GM19239 (cell line): ENCODE data around the gene GTF2IRD1.
"Not testable (repeated sequence)": the region's sequence is repeated elsewhere in the genome, so short reads cannot be mapped to it uniquely, and the experiment has no call there.

Experiments
- DNase-seq: peaks from one replicate; pipeline ENCODE4 v3.0.0; 2011; ENCODE audit warnings: low spot score; ENCODE audit not compliant: insufficient read length
- FAIRE-seq: peaks from 2 replicates; lab custom pipeline; 2011; peaks lifted over from hg19 to GRCh38; lab: Jason Lieb, UNC

The GTF2IRD1 gene, protein sequence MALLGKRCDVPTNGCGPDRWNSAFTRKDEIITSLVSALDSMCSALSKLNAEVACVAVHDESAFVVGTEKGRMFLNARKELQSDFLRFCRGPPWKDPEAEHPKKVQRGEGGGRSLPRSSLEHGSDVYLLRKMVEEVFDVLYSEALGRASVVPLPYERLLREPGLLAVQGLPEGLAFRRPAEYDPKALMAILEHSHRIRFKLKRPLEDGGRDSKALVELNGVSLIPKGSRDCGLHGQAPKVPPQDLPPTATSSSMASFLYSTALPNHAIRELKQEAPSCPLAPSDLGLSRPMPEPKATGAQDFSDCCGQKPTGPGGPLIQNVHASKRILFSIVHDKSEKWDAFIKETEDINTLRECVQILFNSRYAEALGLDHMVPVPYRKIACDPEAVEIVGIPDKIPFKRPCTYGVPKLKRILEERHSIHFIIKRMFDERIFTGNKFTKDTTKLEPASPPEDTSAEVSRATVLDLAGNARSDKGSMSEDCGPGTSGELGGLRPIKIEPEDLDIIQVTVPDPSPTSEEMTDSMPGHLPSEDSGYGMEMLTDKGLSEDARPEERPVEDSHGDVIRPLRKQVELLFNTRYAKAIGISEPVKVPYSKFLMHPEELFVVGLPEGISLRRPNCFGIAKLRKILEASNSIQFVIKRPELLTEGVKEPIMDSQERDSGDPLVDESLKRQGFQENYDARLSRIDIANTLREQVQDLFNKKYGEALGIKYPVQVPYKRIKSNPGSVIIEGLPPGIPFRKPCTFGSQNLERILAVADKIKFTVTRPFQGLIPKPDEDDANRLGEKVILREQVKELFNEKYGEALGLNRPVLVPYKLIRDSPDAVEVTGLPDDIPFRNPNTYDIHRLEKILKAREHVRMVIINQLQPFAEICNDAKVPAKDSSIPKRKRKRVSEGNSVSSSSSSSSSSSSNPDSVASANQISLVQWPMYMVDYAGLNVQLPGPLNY

DNA sequence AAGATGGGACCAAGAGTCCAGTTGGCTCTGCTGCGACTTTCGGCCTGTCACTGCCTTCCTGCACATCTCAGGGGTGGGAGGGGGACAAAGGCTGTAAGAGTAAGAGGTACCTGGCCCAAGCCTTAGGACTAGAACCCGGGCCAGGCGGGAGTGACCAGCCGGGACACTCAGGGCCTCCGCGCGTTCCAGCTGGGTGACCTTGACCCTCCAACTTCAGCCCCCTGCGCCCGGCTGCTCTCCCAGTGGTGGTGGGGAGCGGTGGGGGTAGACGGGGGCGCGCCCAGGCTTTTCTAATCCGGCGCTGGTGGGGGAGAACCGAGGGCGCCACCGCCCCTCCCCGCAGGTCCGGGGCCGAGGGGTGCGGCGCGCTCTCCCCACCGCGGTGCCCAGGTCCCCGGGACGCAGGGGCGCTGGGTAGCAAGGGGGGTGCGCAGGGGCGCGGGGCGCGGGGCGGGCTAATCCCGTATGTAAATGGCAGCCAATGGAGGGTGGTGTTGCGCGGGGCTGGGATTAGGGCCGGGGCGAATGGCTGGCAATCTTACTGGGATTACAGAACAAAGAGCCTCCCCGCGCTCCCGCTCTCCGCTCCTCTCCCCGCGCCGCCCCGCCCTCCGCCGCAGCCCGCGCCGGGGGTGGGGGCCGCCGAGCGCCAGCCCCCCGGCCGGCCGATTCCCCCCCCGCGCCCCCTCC, at the start of gene GTF2IRD1:
Gene GTF2IRD1 (plus strand): TSS at position 585 of the 690 bp plus-strand sequence. CDS start 54,175 bp downstream, outside the sequence.
- DNase-seq = peak; percentile 62
- FAIRE-seq = no peak

DNA sequence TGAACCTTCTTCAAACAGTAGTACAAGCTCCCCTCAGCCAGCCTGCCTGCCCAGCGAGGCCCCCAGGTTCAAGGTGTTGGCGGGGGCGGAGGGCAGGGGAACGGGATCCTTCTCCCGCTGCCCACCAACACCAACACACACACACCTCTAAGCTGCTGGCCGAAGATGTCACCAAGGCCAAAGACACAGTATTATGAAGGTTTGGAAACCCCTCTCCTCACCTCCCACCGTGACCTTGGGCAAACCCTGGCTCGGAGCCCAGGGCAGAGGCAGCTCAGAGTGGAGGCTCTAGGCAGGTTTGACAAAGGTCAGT, 49.4 kb upstream of the GTF2IRD1 start:
- FAIRE-seq (no peak), DNase-seq (no peak)

- no peak for FAIRE-seq
Observed at GRCh38 chr7:74404741-74405140, 49.0 kb upstream of the GTF2IRD1 start.

GRCh38 chr7:74405191-74405898, 48.4 kb upstream of the GTF2IRD1 start:
- FAIRE-seq = no peak
- no peak for DNase-seq

More at GRCh38 chr7:74404741-74405140, 49.0 kb upstream of the GTF2IRD1 start:
- DNase-seq = no peak

DNA sequence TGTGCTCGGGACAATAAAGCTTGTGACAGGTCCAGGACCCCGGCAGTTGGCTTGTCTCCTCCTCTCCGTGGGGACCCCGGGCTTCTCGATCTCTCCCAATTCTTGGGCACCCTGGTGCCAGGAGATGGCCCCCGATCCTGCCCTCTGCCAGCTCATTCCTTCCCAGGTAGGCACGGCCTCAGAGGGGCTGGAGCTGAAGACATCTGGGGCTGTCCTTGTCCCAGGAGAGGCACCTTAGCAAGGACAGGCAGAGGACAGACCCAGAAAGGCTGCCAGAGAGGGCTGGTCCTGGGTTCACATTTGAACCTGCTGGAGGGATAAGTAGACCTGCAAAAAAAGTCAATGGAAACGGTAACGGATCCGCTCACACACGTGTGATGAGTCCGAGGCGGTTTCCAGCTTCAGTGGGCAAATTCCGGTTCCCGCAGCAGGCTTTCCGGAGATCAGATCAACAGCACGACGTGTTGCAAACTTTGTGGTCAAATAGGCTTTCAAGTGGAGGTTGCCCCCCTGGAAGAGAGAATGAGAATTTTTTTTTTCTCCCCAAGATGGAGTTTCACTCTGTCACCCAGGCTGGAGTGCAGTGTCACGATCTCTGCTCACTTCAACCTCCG, 47.7 kb upstream of the GTF2IRD1 start:
- no peak for DNase-seq
- no peak for FAIRE-seq

GRCh38 chr7:74407958-74408357, 45.7 kb upstream of the GTF2IRD1 start:
- DNase-seq = no peak
- FAIRE-seq = no peak

GRCh38 chr7:74409571-74409970, 44.1 kb upstream of the GTF2IRD1 start:
- no peak for FAIRE-seq

GRCh38 chr7:74410772-74411171, 42.9 kb upstream of the GTF2IRD1 start:
- no peak for DNase-seq
- FAIRE-seq = no peak

More at GRCh38 chr7:74409571-74409970, 44.1 kb upstream of the GTF2IRD1 start:
- no peak for DNase-seq

DNA sequence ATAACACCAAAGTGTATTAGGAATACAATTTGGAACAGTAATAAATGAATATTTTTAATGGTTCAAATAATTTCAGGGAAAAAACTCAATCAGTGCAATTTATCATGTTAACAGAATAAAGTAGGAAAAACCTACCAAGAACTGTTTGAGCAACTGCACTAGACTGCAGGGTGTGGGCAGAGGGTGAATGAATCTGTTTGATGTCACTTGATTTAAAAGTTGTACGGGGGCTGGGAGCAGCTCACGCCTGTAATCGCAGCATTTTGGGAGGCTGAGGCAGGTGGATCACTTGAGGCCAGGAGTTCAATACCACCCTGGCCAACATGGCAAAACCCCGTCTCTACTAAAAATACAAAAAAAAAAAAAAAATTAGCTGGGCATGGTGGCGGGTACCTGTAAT, 42.1 kb upstream of the GTF2IRD1 start:
- not testable (repeated sequence) for DNase-seq, FAIRE-seq

GRCh38 chr7:74412056-74412455, 41.6 kb upstream of the GTF2IRD1 start:
- FAIRE-seq (no peak), DNase-seq (no peak)

- DNase-seq = no peak
- FAIRE-seq = no peak
Observed at GRCh38 chr7:74412603-74413002, 41.1 kb upstream of the GTF2IRD1 start.

DNA sequence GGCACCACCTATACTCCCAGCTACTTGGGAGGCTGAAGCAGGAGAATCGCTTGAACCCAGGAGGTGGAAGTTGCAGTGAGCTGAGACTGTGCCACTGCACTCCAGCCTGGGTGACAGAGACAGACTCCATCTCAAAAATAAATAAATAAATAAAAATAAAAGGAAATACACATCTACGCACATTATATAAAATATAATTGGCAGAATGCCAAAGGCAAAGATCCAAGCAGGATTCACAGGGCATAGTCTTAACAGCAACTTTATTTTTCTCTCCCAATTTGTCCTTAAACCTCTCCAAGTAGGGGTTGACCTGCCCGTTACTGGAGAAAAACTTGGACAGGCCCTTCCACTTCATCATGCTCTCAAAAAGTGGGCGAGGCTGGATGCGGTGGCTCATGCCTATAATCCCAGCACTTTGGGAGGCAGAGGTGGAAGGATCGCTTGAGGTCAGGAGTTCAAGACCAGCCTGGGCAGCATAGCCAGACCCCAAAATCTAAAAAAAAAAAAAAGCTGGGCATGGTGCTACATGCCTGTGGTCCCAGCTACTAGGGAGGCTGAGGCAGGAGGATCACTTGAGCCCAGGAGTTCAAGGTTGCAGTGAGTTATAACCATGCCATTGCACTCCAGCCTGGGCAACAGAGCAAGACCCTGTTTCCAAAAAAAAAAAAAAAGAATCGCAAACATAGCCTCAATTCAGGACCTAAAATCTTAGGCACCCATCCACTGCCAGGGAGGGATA, 38.9 kb upstream of the GTF2IRD1 start:
- not testable (repeated sequence) for DNase-seq, FAIRE-seq

- peak; percentile 89 for FAIRE-seq
- peak; percentile 90 for DNase-seq
Observed at GRCh38 chr7:74417419-74417971, 36.2 kb upstream of the GTF2IRD1 start.

GRCh38 chr7:74418076-74418475, 35.6 kb upstream of the GTF2IRD1 start:
- no peak for DNase-seq
- FAIRE-seq = no peak

GRCh38 chr7:74418538-74418937, 35.2 kb upstream of the GTF2IRD1 start:
- no peak for FAIRE-seq
- DNase-seq = no peak

GRCh38 chr7:74419232-74419631, 34.5 kb upstream of the GTF2IRD1 start:
- DNase-seq, FAIRE-seq: not testable (repeated sequence)

GRCh38 chr7:74420006-74420405, 33.7 kb upstream of the GTF2IRD1 start:
- DNase-seq (no peak), FAIRE-seq (no peak)

- FAIRE-seq (no peak), DNase-seq (no peak)
Observed at GRCh38 chr7:74424291-74424880, 29.3 kb upstream of the GTF2IRD1 start.
